ENCODE data around the gene TMC4. TPM values are rescaled to one million over a fixed set of nuclear protein-coding genes. Genes with fewer than 3 reads are reported as not detected.

The TMC4 gene
- polyA plus RNA-seq, 1 donor (not counting 4 experiments of a cell fraction or from before 2014, with no cell fraction given) = 1.5 TPM

DNA sequence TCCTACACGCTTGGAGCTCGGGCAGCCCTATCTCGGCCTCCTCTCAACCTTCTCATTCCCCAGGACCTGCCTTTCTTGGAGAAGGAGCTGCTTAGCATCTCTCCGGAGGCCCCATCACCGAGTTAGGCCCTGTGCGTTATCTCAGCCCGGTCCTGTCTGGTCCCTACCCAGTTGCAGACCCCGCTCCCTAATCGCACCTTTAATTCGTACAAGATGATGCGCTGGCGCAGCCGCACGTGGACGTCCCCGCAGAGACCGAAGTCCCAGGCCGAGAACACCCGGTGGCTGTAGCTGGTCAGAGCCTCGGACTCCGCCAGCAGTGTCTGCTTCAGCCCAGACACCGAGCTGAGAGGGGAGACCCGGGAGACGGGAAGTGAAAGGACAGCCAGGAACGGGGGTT is 7.7 kb downstream of the TMC4 start:
- Histone ChIP-seq H3K9ac (ENCODE audit: control insufficient read depth, extremely low read depth, insufficient read depth, low read length) (no peak overlapping the region), H3K9me1 (ENCODE audit: control insufficient read depth, extremely low read depth, insufficient read depth, low read length) (no peaks in the 10 kb centered on the region), H3K36me3 (ENCODE audit: control insufficient read depth in 2 of 2, extremely low read depth in 1 of 2, insufficient read depth in 2 of 2, low read length in 2 of 2) (no peaks in the 10 kb centered on the region), H2AFZ (ENCODE audit: control insufficient read depth, low read length) (no peak overlapping the region), H3K4me2 (ENCODE audit: control insufficient read depth, extremely low read depth, insufficient read depth, low read depth, low read length) (no peak overlapping the region), H3K9me3 (ENCODE audit: control insufficient read depth, low read depth, low read length) (no peaks in the 10 kb centered on the region), H3K4me1 (ENCODE audit: control insufficient read depth, extremely low read depth, insufficient read depth, low read length) (peaks cover 12% of the 10 kb centered on the region), H3K27me3 (ENCODE audit: control insufficient read depth, extremely low read depth, insufficient read depth, low read length) (no peaks in the 10 kb centered on the region), H3K27ac (ENCODE audit: control insufficient read depth, insufficient read depth, low read length) (no peak overlapping the region), H3K79me2 (ENCODE audit: control insufficient read depth, insufficient read depth, low read length) (no peaks in the 10 kb centered on the region), H4K20me1 (ENCODE audit: control insufficient read depth, extremely low read depth, insufficient read depth, low read length) (no peaks in the 10 kb centered on the region), H3K4me3 (ENCODE audit: control insufficient read depth in 2 of 3, extremely low read depth in 1 of 3, insufficient read depth in 2 of 3, low read depth in 1 of 3, low read length in 3 of 3) (no peak overlapping the region)
- FAIRE-seq (no peak), DNase-seq (ENCODE audit: low read depth, low spot score) (no peak)
- dilution Hi-C loops (cut with MboI; ENCODE audit: extremely low pct_ligation_motif_present, low sequenced_read_pairs) = no loop called here
- no peak for TF ChIP-seq EZH2 (IDR thresholded peaks at IDR 0.05; ENCODE audit: low read length)
- TF ChIP-seq, protein P1, sequence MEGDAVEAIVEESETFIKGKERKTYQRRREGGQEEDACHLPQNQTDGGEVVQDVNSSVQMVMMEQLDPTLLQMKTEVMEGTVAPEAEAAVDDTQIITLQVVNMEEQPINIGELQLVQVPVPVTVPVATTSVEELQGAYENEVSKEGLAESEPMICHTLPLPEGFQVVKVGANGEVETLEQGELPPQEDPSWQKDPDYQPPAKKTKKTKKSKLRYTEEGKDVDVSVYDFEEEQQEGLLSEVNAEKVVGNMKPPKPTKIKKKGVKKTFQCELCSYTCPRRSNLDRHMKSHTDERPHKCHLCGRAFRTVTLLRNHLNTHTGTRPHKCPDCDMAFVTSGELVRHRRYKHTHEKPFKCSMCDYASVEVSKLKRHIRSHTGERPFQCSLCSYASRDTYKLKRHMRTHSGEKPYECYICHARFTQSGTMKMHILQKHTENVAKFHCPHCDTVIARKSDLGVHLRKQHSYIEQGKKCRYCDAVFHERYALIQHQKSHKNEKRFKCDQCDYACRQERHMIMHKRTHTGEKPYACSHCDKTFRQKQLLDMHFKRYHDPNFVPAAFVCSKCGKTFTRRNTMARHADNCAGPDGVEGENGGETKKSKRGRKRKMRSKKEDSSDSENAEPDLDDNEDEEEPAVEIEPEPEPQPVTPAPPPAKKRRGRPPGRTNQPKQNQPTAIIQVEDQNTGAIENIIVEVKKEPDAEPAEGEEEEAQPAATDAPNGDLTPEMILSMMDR (optimal IDR thresholded peaks at IDR 0.05 in 1 of 3, IDR thresholded peaks at IDR 0.05 in 1 of 3, conservative IDR thresholded peaks at IDR 0.05 in 1 of 3; ENCODE audit: extremely low read depth in 1 of 3, insufficient read depth in 2 of 3, low read length in 3 of 3) = no peak

DNA sequence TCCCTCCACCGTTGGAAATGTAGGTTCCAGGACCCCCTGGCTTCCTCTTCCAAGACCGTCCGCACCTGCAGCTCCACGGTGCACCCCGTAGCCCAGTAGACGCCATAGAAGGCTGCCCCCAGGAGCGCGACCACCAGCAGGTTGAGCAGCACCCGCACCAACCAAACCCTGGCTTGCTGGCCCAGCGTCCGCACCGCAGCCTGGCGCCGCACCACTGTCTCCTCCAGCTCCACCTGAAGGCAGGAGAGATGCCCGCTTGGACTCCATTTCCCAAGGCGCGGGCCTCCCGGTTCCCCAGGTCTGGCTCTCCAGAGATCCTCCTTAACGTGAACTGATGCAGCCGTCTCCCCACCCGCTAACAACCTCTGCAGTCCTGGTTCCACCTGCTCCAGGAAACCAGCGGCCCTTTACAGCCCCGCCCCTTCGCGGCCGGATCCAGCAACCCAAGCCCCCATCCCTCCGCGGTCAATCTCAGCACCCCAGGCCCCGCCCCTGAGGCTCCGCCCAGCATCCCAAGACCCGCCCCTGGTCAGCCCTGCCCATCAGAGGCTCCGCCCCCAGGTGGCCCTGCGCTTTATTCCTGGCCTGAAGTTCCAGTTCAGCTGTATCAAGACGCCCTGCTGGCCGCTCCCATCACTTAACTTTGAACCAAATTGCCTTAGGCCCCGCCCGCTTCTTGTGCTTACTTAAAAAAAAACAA is 8.4 kb downstream of the TMC4 start:
- dilution Hi-C loops (cut with MboI; ENCODE audit: extremely low pct_ligation_motif_present, low sequenced_read_pairs) = no loop called here
- H3K4me2 ChIP-seq (ENCODE audit: control insufficient read depth, extremely low read depth, insufficient read depth, low read depth, low read length) = no peak overlapping the region
- FAIRE-seq = no peak
- no peaks in the 10 kb centered on the region for H3K36me3 ChIP-seq (ENCODE audit: control insufficient read depth in 2 of 2, extremely low read depth in 1 of 2, insufficient read depth in 2 of 2, low read length in 2 of 2)
- no peaks in the 10 kb centered on the region for H3K9me1 ChIP-seq (ENCODE audit: control insufficient read depth, extremely low read depth, insufficient read depth, low read length)
- no peak overlapping the region for H2AFZ ChIP-seq (ENCODE audit: control insufficient read depth, low read length)
- H3K4me3 ChIP-seq (ENCODE audit: control insufficient read depth in 2 of 3, extremely low read depth in 1 of 3, insufficient read depth in 2 of 3, low read depth in 1 of 3, low read length in 3 of 3) = no peak overlapping the region
- no peak for DNase-seq (ENCODE audit: low read depth, low spot score)
- H3K79me2 ChIP-seq (ENCODE audit: control insufficient read depth, insufficient read depth, low read length) = no peaks in the 10 kb centered on the region
- no peak for TF ChIP-seq EZH2 (IDR thresholded peaks at IDR 0.05; ENCODE audit: low read length)
- TF ChIP-seq, protein P1 (optimal IDR thresholded peaks at IDR 0.05 in 1 of 3, IDR thresholded peaks at IDR 0.05 in 1 of 3, conservative IDR thresholded peaks at IDR 0.05 in 1 of 3; ENCODE audit: extremely low read depth in 1 of 3, insufficient read depth in 2 of 3, low read length in 3 of 3) = no peak
- H3K27me3 ChIP-seq (ENCODE audit: control insufficient read depth, extremely low read depth, insufficient read depth, low read length) = no peaks in the 10 kb centered on the region
- H3K27ac ChIP-seq (ENCODE audit: control insufficient read depth, insufficient read depth, low read length) = no peak overlapping the region
- H3K4me1 ChIP-seq (ENCODE audit: control insufficient read depth, extremely low read depth, insufficient read depth, low read length) = peaks cover 14% of the 10 kb centered on the region
- no peaks in the 10 kb centered on the region for H3K9me3 ChIP-seq (ENCODE audit: control insufficient read depth, low read depth, low read length)
- H3K9ac ChIP-seq (ENCODE audit: control insufficient read depth, extremely low read depth, insufficient read depth, low read length) = no peak overlapping the region
- no peaks in the 10 kb centered on the region for H4K20me1 ChIP-seq (ENCODE audit: control insufficient read depth, extremely low read depth, insufficient read depth, low read length)
